ENCODE data around the gene LENG9.
A peak's percentile ranks its signal among the peaks of the same experiment; 100 is the strongest.

The LENG9 gene

GRCh38 chr19:54422136-54422535 is 41.4 kb downstream of the LENG9 start:
- no peak for DNase-seq (ENCODE audit: low read depth in 2 of 2)

DNA sequence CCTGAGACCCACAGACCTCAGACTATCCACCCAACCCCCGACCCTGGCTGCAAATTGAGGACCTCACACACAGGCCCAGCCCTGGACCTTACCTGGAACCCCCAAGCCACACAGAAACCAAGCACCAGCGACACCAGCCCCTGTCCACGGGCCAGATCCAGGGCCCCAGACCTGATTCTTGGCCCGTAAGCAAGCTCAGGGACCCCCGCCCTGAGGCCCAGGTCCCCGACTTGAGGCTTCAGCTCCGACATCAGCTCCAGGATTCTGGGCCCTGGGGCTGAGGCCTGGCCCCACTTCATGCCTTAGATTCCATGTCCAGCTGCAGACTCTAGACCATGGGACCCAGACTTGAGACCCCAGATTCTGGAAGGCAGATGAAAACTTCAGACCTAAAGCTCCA is 42.1 kb downstream of the LENG9 start:
- no peak for DNase-seq (ENCODE audit: low read depth in 2 of 2)

DNA sequence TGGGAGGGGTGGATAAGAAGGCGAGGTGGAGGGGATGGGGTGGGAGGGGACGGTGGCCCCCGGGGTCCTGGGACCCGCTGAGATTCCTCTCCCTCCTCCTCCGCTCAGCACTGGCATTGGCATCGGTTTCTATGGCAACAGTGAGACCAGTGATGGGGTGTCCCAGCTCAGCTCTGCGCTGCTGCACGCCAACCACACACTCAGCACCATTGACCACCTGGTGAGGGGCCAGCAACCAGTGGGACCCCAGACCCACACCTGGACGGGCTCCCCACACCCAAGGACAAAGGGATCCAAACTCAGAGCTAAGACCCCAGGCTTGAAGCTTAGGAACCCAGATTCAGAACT is 42.4 kb downstream of the LENG9 start:
- no peak for DNase-seq (ENCODE audit: low read depth in 2 of 2)

- DNase-seq (ENCODE audit: low read depth in 2 of 2), result no peak
Observed at GRCh38 chr19:54420383-54421168, 43.0 kb downstream of the LENG9 start.

GRCh38 chr19:54420068-54420382 is 43.6 kb downstream of the LENG9 start:
- DNase-seq (ENCODE audit: low read depth in 2 of 2), result no peak

GRCh38 chr19:54418930-54419800 is 44.4 kb downstream of the LENG9 start:
- DNase-seq (ENCODE audit: low read depth in 2 of 2), result no peak

- DNase-seq (ENCODE audit: low read depth in 2 of 2), result no peak
Observed at GRCh38 chr19:54418030-54418929, 45.3 kb downstream of the LENG9 start.

DNA sequence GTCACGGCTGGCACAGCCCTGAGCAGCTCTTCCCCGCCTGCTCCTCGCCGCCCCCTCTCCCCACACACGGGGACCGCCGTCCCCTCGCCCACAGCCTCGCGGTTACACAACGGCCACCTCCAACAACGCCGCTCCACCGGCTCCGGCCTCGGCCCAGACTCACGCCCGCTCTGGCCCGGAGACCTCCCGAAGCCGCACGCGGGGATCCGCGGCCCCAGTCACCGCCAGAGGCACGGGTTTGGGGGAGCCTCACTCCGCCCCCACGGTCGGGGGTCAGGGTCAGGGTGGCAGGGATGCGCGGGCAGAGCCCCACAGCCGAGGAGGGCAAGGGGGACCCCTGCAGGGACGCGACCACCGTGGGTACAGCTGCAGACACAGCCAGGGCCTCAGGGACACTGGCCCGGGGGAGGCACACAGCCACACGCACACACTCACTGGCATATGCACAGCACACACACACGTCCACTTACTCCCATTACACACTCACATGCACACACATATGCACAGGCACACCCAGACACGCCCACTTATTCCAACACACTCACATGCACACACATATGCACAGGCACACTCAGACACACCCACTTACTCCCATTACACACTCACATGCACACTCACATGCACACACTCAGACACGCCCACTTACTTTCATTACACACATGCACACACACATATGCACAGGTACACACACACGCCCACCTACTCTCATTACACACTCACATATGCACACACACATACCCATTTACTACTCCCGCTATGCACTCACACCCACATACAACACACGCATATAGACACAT is 46.7 kb downstream of the LENG9 start:
- DNase-seq (ENCODE audit: low read depth in 2 of 2), result no peak

DNA sequence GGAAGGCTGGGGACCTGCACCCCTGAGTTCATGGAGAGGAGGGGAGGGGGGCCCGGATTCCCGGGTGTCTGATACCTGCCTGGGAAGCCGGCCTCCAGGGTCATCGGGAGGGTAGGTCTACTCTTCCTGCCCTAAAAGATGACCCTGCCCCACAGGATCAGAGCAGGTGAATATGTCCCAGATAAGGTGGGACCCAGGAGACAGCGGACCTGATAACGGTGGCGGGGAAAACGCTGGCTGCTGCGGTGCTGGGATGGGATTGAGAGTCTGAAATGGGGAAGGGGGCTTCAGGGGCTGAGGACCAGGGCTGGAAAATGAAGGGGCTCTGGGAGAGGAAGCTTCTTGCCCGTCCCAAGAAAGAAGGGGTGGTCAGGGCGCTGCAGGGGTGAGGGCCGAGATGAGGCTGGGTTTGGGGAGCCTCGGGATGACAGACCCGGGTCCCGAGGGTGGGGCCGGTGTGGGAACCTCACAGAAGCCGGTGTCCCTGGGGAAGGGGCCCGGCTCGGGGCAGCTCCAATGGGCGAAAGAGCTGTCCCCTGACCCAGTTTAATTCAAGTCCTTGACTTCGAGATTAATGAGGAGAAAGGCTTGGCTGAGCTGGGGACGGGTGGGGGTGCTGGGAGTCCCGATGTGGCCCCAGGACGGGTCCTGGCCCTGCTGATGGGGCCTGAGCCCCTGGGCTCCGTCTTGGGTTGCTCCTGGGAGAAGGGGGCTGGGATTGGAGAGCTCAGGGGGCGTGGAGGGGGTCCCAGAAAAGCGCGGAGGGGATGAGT is 47.5 kb downstream of the LENG9 start:
- DNase-seq (ENCODE audit: low read depth in 2 of 2), result no peak

DNA sequence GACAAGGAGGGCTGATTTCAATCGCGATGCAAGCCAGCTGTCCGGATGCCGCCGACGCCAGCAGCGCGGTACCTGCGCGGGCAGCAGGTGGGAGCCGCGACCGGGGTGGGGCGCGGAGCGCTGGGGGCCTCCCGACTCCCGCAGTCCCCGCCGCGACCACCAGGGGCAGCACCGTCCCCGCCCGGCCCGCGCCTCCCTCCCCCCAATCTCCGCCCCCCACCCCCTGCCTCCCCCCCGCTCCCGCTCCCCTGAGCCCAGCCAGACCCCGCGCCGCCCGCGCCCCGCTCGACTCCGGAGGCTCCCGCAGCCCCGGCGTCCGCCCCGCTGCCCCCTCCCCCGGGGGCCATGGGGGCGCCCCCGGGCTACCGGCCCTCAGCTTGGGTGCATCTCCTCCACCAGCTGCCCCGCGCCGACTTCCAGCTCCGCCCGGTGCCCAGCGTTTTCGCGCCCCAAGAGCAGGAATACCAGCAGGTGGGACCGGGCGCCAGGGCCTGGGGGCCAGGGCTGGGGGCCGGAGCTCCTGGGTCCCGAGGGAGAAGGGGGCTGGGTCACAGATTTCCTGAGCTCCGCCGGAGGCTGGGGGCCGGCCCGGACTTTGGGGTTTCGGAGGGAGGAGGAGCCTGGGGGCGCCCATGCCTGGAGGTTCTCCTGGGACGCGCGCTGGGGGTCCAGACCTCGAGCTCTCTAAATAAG is 48.2 kb downstream of the LENG9 start, which contains the start of gene TTYH1:
TTYH1 (plus strand) TSS at position 257 of the 693 bp plus-strand sequence; CDS start at position 346, 89 bp downstream.
- DNase-seq (ENCODE audit: low read depth in 2 of 2), result peak; percentile 12 to 23

DNA sequence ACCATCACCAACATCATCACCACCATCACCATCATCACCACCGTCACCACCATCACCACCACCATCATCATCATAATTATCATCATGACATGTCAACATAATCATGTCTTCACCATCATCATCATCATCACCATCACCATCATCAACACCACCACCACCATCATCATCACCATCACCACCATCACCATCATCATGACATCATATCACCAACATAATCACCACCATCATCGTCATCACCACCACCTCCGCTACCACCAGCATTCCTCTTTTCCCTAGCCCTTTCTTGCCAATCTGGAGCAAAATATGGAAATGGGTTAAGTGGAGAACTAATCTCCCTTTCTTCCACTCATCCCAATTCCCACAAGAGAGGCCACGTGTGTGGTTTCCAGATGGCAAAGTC is 49.4 kb downstream of the LENG9 start:
- DNase-seq (ENCODE audit: low read depth in 2 of 2), result no peak

- no peak for DNase-seq (ENCODE audit: low read depth in 2 of 2)
Observed at GRCh38 chr19:54412877-54413276, 50.7 kb downstream of the LENG9 start.

Measured in stimulated activated CD8-positive, alpha-beta memory T cell treated with anti-CD3 and anti-CD28 coated beads, Interleukin-7, amount 100 ng/mL, for 1 hour (primary cell).